GM12891 (cell line): ENCODE results near the gene RTRAF.

Experiments
- POLR2A ChIP-seq: IDR thresholded peaks from 2 replicates; pipeline ENCODE4 v1.6.1; 2011; ENCODE audit warnings: low read depth, low read length, control low read depth
- POLR2AphosphoS5 ChIP-seq: IDR thresholded peaks from 2 replicates; pipeline ENCODE4 v1.6.1; 2011; ENCODE audit warnings: low read depth, low read length, control low read depth
- POU2F2 ChIP-seq: IDR thresholded peaks from 2 replicates; pipeline ENCODE4 v1.6.1; 2011; ENCODE audit warnings: low read depth, mild to moderate bottlenecking, control low read depth, low read length, moderate library complexity
- SPI1 ChIP-seq: IDR thresholded peaks from 2 replicates; pipeline ENCODE4 v1.6.1; 2011; ENCODE audit warnings: low read depth, low read length, control low read depth
- TAF1 ChIP-seq: IDR thresholded peaks from 2 replicates; pipeline ENCODE4 v1.6.1; 2011; ENCODE audit warnings: low read depth, low read length, control low read depth

- TF ChIP-seq POLR2A: no peak
- TF ChIP-seq TAF1: no peak
- no peak for TF ChIP-seq POLR2AphosphoS5
- no peak for TF ChIP-seq SPI1
- no peak for TF ChIP-seq POU2F2
These were observed 35.3 kb upstream of the RTRAF start for GRCh38 chr14:51954031-51954430.
